Measurements from ENCODE around the gene SPARCL1. TPM values are rescaled to one million over a fixed set of nuclear protein-coding genes. Genes with fewer than 3 reads are reported as not detected.

Gene SPARCL1, protein sequence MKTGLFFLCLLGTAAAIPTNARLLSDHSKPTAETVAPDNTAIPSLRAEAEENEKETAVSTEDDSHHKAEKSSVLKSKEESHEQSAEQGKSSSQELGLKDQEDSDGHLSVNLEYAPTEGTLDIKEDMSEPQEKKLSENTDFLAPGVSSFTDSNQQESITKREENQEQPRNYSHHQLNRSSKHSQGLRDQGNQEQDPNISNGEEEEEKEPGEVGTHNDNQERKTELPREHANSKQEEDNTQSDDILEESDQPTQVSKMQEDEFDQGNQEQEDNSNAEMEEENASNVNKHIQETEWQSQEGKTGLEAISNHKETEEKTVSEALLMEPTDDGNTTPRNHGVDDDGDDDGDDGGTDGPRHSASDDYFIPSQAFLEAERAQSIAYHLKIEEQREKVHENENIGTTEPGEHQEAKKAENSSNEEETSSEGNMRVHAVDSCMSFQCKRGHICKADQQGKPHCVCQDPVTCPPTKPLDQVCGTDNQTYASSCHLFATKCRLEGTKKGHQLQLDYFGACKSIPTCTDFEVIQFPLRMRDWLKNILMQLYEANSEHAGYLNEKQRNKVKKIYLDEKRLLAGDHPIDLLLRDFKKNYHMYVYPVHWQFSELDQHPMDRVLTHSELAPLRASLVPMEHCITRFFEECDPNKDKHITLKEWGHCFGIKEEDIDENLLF
- 100 to 1,000 TPM in 3 of 7 donors, 10 to 100 TPM in 4; 67.8 to 318 (median 95.8) TPM for total RNA-seq
- 100 to 1,000 TPM in 1 of 3 donors, 10 to 100 TPM in 2; 27.2 to 112 (median 54.5) TPM for polyA plus RNA-seq
- long read RNA-seq, donor 1, transcript SPARCL1-201 (11 exons, 2,906 nt) = major isoform, 9 of 42 reads
- long read RNA-seq, donor 1, partial matches to known transcripts = 32 of 42 reads
- long read RNA-seq, donor 1, other reads (novel, unspliced or antisense) = 0 of 42 reads
- long read RNA-seq, donor 2, transcript SPARCL1-201 (11 exons, 2,906 nt) = major isoform, 10 of 52 reads
- long read RNA-seq, donor 2, partial matches to known transcripts = 42 of 52 reads
- long read RNA-seq, donor 2, other reads (novel, unspliced or antisense) = 0 of 52 reads

DNA sequence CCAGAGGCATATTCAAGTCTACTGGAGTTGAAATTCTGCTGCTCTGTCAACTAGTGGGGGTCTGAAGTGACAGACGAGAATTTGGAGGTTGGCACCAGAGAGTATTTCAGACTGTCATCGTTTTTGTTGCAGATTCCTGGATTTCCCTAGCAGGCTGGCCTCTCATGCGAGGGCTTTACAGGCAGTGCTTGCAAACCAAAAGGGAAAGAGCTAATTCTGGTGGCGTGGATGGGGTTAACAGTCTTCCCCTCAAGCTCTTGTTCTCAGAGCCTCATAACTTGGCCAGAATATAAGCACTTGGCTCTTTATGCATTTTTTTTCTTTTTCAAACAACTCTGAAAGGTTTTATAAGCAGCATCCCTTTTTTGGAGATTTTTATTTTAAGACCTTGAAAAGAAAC, at the start of gene SPARCL1:
SPARCL1 (minus strand) TSS at position 190 of the 400 bp plus-strand sequence. CDS start 29,802 bp downstream, outside the sequence.
- TF ChIP-seq POLR2A (IDR thresholded peaks at IDR 0.05) = no peak
- no peak for TF ChIP-seq POLR2AphosphoS5 (IDR thresholded peaks at IDR 0.05)
- TF ChIP-seq CTCF (IDR thresholded peaks at IDR 0.05 in 8 of 11, conservative IDR thresholded peaks at IDR 0.05 in 3 of 11) = no peak
- DNase-seq = no peak
- 63 to 75% (median 68%) methylated on average over 4 of the region's 4 CpGs for WGBS, 5 donors
- no peaks in the 10 kb centered on the region for H3K36me3 ChIP-seq
- no peaks in the 10 kb centered on the region for H3K27me3 ChIP-seq (replicated peaks in 1 of 7)
- peak within 1 kb of the TSS in 7 of 8 donors; percentile 44 to 69 (median 56) for H3K27ac ChIP-seq
- H3K4me3 ChIP-seq = peak within 1 kb of the TSS in 7 of 8 donors; percentile 4 to 54 (median 26)
- peaks cover 0 to 12% (median 10%) of the 10 kb centered on the region in 8 donors for H3K9me3 ChIP-seq
- peaks cover 0 to 10% (median 0%) of the 10 kb centered on the region in 6 donors for H3K4me1 ChIP-seq
- intact Hi-C loops (cut with DNase I; ENCODE audit: low total_unique reads) = no loop called here

- TF ChIP-seq POLR2AphosphoS5 (IDR thresholded peaks at IDR 0.05) (no peak), CTCF (IDR thresholded peaks at IDR 0.05 in 8 of 11, conservative IDR thresholded peaks at IDR 0.05 in 3 of 11) (no peak), POLR2A (IDR thresholded peaks at IDR 0.05) (no peak)
- intact Hi-C loops (cut with DNase I; ENCODE audit: low total_unique reads) = no loop called here
- no peak for DNase-seq
- H3K9me3 ChIP-seq = peaks cover 0 to 4% (median 0%) of the 10 kb centered on the region in 8 donors
- no peaks in the 10 kb centered on the region for H3K36me3 ChIP-seq
- no peaks in the 10 kb centered on the region for H3K4me1 ChIP-seq
- H3K27ac ChIP-seq = no peak overlapping the region
- no peaks in the 10 kb centered on the region for H3K27me3 ChIP-seq (replicated peaks in 1 of 7)
- H3K4me3 ChIP-seq = no peak overlapping the region
Measured at GRCh38 chr4:87575983-87576382, 46.8 kb upstream of the SPARCL1 start.

DNA sequence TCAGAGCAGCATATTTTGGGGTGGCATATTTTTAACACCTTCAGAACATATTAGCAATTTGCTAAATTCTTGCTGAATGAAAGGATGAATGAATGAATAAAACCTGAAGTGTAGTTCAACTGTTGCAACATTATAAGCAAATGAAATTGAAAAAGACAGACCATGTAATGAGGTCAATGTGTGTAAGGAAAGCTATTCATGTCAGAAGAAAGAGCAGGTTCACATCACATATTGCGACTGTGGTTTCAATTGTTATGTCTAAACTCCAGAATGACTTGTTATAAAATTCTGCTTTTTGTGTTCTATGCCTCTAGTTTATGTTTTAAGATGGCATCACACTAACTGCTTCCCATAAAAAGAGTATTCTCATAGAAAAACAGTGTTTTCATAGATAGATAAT, 46.2 kb upstream of the SPARCL1 start:
- no peak overlapping the region for H3K27ac ChIP-seq
- DNase-seq = no peak
- H3K4me3 ChIP-seq = no peak overlapping the region
- H3K9me3 ChIP-seq = peaks cover 0 to 4% (median 0%) of the 10 kb centered on the region in 8 donors
- WGBS, 5 donors = 80 to 98% (median 91%) methylated on average over 1 of the region's 1 CpG
- intact Hi-C loops (cut with DNase I; ENCODE audit: low total_unique reads) = no loop called here
- H3K4me1 ChIP-seq = no peaks in the 10 kb centered on the region
- TF ChIP-seq CTCF (IDR thresholded peaks at IDR 0.05 in 8 of 11, conservative IDR thresholded peaks at IDR 0.05 in 3 of 11) = no peak
- no peak for TF ChIP-seq POLR2AphosphoS5 (IDR thresholded peaks at IDR 0.05)
- no peak for TF ChIP-seq POLR2A (IDR thresholded peaks at IDR 0.05)
- no peaks in the 10 kb centered on the region for H3K36me3 ChIP-seq
- H3K27me3 ChIP-seq (replicated peaks in 1 of 7) = no peaks in the 10 kb centered on the region

Data from spleen (tissue), 13 donors.